Skeletal muscle cell (primary cell): ENCODE results near the gene FKBP6.
"Not testable (repeated sequence)": the region's sequence is repeated elsewhere in the genome, so short reads cannot be mapped to it uniquely, and the experiment has no call there.

ENCODE experiments used
- DNase-seq: peaks from one replicate; pipeline ENCODE4 v3.0.0-alpha.2; 2010; ENCODE audit warnings: low read depth
- H3K4me3 ChIP-seq: 2 replicates; pipeline ENCODE4 v1.5.1; 2011; ENCODE audit warnings: low read depth, mild to moderate bottlenecking, control low read depth, low read length, moderate library complexity

Gene FKBP6

GRCh38 chr7:73327922-73328321 is at the start of gene FKBP6, which contains the start of gene TRIM50:
TSS of gene FKBP6 (plus strand) at chr7:73328161. CDS start at chr7:73328429, 268 bp downstream.
TSS of gene TRIM50 (minus strand) at chr7:73328082. CDS start at chr7:73324787, 3,295 bp downstream.
- H3K4me3 ChIP-seq, DNase-seq: not testable (repeated sequence)

GRCh38 chr7:73297235-73297634 is 30.7 kb upstream of the FKBP6 start:
- not testable (repeated sequence) for H3K4me3 ChIP-seq, DNase-seq

GRCh38 chr7:73297706-73298105 is 30.3 kb upstream of the FKBP6 start:
- H3K4me3 ChIP-seq, DNase-seq: not testable (repeated sequence)

GRCh38 chr7:73299812-73300211 is 28.1 kb upstream of the FKBP6 start:
- not testable (repeated sequence) for DNase-seq, H3K4me3 ChIP-seq

- DNase-seq, H3K4me3 ChIP-seq: not testable (repeated sequence)
Observed at GRCh38 chr7:73301108-73301507, 26.9 kb upstream of the FKBP6 start.

- not testable (repeated sequence) for DNase-seq
Observed at GRCh38 chr7:73302846-73303245, 25.1 kb upstream of the FKBP6 start.

GRCh38 chr7:73303546-73303945 is 24.4 kb upstream of the FKBP6 start:
- DNase-seq: no peak

More at GRCh38 chr7:73302846-73303245, 25.1 kb upstream of the FKBP6 start:
- not testable (repeated sequence) for H3K4me3 ChIP-seq

GRCh38 chr7:73304071-73304470 is 23.9 kb upstream of the FKBP6 start:
- DNase-seq: no peak
- no peak overlapping the region for H3K4me3 ChIP-seq

More at GRCh38 chr7:73303546-73303945, 24.4 kb upstream of the FKBP6 start:
- no peak overlapping the region for H3K4me3 ChIP-seq

GRCh38 chr7:73304612-73305387 is 23.2 kb upstream of the FKBP6 start:
- DNase-seq, H3K4me3 ChIP-seq: not testable (repeated sequence)

GRCh38 chr7:73307436-73307835 is 20.5 kb upstream of the FKBP6 start:
- no peak for DNase-seq
- no peak overlapping the region for H3K4me3 ChIP-seq

GRCh38 chr7:73308074-73308664 is 19.8 kb upstream of the FKBP6 start:
- peak overlapping the region; percentile 62 for H3K4me3 ChIP-seq
- no peak for DNase-seq

GRCh38 chr7:73308665-73309214 is 19.2 kb upstream of the FKBP6 start, which contains the start of gene NSUN5:
TSS of gene NSUN5 (minus strand) at chr7:73308826. CDS start at chr7:73308790, 36 bp downstream.
- no peak for DNase-seq
- H3K4me3 ChIP-seq: peak within 1 kb of the TSS; percentile 62

- not testable (repeated sequence) for DNase-seq, H3K4me3 ChIP-seq
Observed at GRCh38 chr7:73311421-73311820, 16.5 kb upstream of the FKBP6 start.

GRCh38 chr7:73312831-73313520 is 15.0 kb upstream of the FKBP6 start:
- no peak overlapping the region for H3K4me3 ChIP-seq
- no peak for DNase-seq

GRCh38 chr7:73313521-73313906 is 14.4 kb upstream of the FKBP6 start:
- H3K4me3 ChIP-seq: no peak overlapping the region
- DNase-seq: no peak

GRCh38 chr7:73314271-73314670 is 13.7 kb upstream of the FKBP6 start:
- no peak for DNase-seq
- no peak overlapping the region for H3K4me3 ChIP-seq

- no peak overlapping the region for H3K4me3 ChIP-seq
- DNase-seq: no peak
Observed at GRCh38 chr7:73316521-73316920, 11.4 kb upstream of the FKBP6 start.

GRCh38 chr7:73318656-73319204 is 9.2 kb upstream of the FKBP6 start:
- H3K4me3 ChIP-seq, DNase-seq: not testable (repeated sequence)

- not testable (repeated sequence) for H3K4me3 ChIP-seq, DNase-seq
Observed at GRCh38 chr7:73319541-73319940, 8.4 kb upstream of the FKBP6 start.
